NCI-H2081 treated with DMSO at 0.1 percent for 48 hours (cell line): ENCODE results near the gene PXDN.

Experiments
- DNase-seq: peaks from one replicate; lab custom pipeline; 2025; lab: John Stamatoyannopoulos, UW

Gene PXDN

DNA sequence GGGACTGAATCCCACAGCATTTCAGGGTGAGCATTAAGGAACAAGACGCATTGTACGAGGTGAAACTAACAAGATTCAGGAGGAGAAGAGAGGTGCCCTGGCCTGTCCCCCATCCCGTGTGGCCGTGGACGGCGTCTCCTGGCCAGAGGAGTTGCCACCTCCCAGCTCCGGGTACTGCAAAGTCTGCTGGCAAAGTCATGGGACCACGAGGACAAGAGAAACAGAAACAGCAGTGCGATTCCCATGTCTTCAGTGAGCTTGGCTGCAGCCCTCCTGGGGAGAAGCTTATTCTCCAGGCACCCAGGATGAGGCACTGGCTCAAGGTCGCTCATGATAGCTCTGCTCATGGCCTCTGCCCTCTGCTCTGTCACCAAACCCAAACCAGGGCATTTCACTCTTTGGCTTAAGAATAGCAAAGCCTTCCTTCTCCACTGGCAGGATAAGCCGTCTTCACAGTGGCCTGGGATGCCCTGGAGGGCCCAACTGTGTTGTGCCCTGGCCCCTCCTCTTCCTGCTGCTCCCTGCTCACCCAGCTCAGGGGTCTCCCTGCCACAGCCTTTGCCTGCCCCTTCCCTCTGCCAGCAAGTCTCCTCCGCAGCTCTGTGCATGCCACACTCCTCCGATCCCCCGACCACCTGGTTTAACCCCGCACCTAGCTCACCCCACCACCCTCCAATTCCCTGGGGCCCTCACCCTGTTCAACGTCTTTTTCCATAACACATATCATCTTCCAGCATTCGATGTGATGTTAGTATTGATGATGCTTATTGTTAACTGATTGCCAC lies 144.8 kb downstream of the PXDN start:
- DNase-seq, result no peak

DNA sequence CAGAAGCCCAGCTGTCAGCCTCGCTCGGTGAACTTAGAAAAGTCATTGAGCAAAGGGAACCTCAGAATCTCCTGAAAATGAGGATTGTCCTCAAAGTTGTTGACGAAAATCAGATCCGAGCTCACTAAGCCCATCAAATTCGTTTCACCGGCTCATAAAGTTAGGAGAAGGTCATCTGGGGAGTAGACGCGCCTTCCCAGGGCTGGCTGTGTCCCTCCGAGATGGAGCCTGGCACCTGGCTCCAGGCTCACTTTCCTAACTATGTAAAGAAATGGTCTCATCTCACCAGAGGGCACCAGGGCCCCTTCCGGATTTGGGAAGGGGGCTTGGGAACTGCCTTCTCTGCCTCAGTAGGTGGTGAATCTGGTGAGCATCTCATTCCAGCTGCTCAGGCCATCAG lies 145.5 kb downstream of the PXDN start:
- no peak for DNase-seq

DNA sequence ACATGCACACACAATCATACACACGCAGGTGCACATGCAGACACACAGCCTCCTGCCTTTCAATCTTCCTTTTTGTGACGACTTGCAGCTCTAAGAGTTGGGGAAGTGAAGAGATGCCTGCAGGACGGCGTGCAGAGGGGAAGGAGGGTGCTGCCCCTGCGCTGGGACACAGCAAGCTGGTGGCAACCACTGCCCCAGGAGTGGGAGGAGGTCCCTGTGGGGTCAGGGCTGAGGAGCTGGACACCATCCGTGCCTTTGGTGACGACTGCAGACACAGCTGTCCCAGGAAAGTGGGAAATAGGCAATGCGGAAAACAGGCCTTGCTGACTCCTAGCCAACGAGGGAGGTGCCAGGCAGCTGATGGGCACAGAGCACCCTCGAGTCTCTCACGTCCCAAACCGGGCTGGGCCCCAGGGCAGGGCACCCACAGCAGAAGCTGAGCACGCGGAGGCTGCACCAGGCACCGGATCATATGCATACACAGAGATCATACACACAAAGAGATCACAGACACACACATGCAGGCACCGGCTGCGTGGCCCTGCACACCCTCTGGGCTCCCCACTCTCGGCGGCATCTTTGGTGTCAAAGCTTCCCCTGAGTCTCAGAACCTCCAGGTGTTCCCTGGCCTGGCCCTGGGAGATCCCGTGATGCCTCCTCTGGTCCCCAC lies 146.1 kb downstream of the PXDN start:
- no peak for DNase-seq

DNA sequence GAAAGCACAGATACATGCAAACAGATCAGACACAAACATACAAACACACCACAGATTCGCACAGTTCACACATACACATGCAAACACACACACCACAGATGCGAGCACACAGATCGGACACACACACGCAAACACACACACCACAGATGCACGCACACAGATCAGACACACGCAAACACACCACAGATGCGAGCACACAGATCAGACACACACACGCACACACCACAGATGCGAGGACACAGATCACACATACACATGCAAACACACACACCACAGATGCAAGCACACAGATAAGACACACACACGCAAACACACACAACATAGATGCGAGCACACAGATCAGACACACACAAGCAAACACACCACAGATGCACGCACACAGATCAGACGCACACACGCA lies 149.0 kb downstream of the PXDN start:
- DNase-seq, result no peak

DNA sequence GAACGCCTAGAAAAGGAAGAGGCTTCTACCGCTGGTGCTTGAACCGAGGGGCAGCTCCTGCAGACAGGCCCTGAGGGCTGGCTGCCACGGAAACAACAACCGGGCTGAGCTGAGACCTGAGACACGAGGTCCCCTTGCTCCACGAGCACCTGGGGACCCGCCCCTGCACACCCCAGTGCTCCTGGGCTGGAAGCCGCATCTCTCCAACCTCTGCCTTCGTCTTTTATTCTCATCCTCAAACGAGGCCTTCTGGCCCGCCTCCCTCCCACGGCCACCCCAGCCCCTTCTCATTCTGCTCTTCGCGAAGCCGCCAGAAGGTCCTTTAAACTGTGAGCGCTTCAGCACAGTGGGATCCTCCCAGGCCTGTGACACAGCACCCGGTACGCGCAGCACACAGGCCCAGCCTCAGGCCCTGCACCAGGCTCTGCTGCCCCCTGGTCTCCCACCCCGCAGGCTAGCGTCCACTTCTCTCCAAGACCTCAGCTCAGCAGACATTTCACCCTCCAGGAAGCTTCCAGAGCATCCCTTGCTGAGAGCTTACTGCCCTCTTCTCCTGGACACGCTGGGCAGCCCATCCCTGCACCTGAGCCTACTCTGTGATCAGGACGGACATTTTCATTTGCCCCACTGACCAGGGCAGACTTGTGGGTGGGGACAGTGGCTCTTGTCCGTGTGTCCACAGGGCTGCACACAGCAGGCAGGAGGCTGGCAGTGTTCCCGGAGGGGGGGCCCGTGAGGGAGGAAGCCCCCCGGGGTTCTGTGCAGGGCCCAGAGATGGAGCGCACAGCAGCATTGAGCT lies 149.7 kb downstream of the PXDN start:
- no peak for DNase-seq

- DNase-seq, result no peak
These were observed 150.3 kb downstream of the PXDN start for GRCh38 chr2:1594123-1594372.

- DNase-seq, result no peak
These were observed 150.8 kb downstream of the PXDN start for GRCh38 chr2:1593371-1594122.

DNA sequence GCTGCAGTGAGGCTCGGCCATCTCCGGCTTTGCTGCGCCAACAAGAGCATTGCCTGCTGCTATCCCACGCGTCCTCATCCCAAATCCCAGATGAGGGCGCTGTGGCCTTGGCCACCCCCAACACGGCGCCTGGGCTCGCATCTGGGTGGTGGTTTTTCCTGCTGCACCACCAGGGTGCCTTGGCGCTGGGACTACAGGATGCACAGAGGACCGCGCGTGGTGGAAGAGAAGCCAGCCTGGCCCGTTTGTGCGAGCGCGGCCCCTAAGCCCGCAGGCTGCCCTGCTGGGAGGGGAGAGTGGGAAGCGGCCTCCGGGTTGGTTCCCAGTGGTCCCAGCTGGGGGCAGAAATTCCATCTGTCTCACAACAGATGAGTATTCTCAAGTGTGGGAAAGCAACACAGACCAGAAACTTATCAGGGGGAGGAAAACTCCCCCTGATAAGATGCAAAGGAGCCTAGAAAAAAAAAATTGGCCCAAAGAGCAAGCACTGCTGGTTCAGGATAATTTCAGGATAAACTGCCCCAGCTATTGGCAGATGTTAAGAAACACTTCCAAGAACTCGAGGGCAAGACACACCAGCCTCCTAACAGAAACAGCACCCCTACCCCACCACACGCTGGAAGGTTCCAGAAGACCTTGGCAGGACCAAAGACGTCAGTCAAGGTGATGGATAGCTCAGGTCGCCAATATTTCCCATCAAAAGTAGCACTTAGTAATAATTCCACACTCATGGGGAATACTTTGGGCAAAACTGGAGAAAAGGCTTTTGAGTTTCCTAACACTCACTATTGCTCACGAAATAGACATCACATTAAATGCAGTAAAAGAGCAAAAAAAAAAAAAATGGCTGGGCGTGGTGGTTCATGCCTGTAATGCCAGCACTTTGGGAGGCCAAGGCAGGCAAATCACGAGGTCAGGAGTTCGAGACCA lies 152.1 kb downstream of the PXDN start:
- DNase-seq, result no peak

- DNase-seq, result no peak
These were observed 152.9 kb downstream of the PXDN start for GRCh38 chr2:1591461-1591770.

DNA sequence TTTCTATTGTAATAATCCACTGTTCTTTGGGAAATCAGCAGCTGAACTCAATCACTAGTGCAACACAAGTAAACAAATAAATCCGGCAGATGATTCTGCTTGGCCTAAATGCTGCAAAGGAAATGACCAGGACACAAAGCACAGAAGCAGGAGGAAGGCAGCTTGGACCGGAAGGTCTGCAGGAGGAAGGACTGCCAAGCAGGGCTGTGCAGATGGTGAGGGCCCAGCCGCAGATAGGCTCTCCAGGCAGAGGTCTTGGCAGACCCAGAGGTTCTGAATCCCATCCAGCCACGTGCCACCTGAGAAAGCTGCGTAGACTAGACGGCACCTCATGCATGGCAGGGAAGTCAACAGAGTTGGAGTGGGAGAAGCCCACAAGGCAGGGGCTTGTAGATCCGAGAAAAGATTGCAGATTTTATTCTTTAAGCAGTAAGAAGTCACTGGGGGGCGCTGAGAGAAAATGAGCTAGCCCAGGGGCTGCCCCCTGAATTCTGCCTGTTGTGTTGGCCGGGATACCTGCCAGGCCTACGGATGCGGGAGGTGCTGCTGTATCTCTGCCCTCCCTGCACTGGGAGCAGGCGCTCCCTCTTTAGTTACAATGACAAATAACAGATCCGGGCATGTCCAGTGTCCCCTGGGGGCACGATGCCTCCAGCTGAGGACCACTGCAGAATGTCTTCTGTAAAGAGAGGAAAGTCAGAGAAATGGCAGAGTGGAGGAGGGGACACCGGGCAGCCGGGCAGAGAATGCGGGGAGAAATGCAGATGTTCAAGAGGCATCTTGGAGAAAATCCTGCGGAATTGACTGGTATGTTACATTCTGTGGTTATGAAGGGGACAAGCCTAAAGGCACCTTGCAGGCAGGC lies 153.5 kb downstream of the PXDN start:
- no peak for DNase-seq

DNA sequence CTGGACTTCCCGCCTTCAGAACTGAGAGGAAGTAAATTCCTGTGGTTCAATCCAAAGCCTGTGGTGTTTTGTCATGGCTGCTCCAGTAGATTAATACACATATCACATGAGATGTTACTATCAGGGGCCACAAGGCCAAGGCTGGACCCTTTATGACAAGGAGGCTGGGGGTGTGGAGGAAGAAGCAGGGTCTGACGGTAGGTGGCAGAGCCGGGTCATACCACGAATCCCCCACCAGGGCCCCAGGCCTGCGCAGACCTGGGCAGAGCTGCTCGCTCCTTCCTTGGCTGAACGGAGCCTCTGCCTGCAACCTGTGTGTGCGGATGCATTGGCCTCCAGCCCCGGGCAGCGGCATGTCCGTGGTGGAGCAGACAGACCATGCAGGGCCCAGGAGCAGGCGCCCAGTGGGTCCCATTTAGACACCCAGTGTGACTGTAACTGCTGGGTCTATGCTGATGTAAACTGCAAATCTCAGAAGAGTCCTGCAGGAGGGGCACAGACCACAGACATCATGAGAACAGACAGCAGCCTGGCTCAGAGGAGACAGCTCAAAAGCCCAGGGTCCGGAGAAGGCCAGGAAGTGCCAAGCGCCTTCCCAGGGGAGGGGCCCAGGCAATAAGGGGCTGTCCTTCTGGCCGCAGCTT lies 155.2 kb downstream of the PXDN start:
- no peak for DNase-seq

DNA sequence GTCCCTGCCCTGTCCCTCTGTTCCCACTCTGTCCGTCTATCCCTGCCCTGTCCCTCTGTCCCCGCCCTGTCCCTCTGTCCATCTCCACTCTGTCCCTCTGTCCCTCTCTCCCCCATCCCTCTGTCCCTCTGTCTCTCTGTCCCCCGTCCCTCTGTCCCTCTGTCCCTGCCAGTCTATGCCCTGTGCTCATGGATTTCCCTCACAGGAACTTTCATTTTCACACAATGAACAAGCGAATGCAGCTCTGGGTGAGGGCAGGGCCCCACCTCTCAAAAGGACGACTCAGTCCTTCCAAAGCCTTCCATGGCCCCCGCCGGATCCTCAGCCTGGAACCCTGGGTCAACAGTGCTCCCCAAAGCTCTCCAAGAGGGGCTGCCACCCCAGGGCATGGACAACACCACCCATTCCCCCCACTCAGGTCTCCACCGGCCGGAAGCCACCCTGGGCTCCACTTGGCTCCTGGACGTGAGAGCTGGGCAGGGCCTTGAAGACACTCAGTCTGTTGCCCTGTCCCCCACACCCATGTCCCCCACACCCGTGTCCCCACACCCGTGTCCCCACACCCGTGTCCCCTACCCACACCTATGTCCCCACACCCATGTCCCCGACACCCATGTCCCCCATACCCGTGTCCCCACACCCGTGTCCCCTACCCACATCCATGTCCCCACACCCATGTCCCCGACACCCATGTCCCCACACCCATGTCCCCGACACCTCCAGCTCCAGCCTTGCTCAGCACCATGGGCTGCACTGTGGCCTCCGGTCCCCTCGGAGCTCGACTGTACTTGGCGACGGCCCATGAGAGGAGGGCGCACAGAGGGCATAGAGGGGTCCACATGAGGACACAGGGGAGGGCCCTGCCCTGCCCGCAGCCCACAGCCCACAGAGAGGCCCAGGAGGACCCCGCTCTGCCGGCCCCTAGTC lies 156.0 kb downstream of the PXDN start:
- no peak for DNase-seq

DNA sequence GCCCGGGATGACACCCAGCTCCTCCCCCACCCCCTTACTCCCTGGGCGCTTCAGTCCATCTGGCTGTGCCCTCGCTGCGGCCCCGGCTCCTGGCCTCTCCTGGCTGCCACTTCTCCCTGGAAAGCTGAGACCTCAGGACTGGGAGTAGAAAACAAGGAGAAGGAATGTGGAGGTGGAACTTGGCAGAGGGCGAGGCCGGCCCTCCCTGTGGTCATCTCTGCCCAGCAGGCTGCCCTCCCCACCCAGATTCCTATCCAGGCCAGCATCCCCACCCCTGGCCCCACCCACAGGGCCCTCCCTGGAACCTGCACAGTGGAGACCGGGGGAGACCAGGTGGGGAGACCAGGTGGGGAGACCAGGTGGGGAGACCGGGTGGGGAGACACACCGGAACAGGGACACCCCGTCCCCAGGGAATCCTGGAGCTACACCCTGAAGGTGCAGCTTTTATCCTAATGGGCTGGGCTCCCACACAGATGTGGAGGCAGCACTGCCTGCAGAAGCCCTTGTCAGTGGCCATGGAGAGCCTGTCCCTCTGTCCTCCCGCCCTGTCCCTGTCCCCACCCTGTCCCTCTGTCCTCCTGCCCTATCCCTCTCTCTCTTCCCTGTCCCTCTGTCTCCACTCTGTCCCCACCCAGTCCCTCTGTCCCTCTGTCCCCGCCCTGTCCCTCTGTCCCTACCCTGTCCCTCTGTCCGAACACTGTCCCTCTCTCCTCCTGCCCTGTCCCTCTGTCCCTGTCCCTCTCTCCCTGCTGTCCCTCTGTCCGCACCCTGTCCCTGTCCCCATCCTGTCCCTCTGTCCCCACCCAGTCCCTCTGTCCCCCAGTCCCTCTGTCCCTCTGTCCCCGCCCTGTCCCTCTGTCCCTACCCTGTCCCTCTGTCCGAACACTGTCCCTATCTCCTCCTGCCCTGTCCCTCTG lies 157.1 kb downstream of the PXDN start:
- DNase-seq, result no peak

- no peak for DNase-seq
These were observed 157.9 kb downstream of the PXDN start for GRCh38 chr2:1586251-1586922.

GRCh38 chr2:1585635-1586034 lies 158.7 kb downstream of the PXDN start:
- DNase-seq, result no peak

DNA sequence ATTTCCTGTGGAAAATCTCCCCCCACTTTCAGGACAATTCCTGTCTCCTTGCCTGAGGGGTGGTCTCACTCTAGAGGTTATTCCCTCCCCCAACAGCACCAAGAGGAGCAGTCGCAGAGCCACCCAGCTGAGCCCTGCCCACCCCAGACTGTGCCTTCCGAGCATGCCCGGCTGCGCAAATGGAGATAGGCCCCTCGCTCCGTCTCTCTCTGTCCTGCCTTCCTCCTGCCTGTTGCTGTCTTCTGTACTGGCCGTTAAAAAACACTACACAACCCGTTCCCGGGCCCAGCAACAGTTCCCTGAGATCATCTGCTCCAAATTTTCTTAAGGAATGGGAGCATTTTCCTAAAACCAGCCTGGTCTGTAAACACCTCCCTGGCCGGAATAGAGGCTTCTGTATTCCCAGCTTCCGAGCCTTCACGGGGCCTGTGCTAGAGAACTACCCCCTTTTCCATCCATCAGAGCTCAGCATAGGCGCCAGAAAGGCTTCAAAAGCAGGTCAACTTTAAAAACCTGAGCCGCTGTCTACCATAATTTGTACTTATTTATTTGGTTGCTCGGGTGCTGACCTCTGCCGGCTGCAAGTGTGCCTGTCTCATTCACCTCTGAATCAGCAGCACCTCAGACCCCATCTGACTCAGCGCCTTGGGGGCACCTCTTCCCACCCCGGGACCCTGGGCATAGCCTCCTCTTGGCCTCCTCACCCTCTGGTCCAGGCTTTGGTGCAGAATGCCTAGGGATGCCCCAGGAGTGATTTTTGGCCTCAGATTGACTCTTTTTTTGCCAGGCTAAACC lies 159.4 kb downstream of the PXDN start:
- no peak for DNase-seq
